Large intestine (tissue), 3 donors: Measurements from ENCODE around the gene NLK. TPM values are rescaled to one million over a fixed set of nuclear protein-coding genes. Genes with fewer than 3 reads are reported as not detected.

Source experiments
- DNase-seq, 2 donors: peaks; one replicate each; pipeline versions ENCODE4 v3.0.0 to v3.0.0-alpha.2; 2013
- H3K27ac ChIP-seq: one replicate; pipeline ENCODE4 v1.5.1; 2013; ENCODE audit warnings: low read length
- H3K27me3 ChIP-seq: 2 replicates; pipeline ENCODE4 v1.6.1; 2013; ENCODE audit warnings: low read length; ENCODE audit not compliant: control insufficient read depth, insufficient read depth
- H3K36me3 ChIP-seq: 2 replicates; pipeline ENCODE4 v1.6.1; 2013; ENCODE audit warnings: low read length; ENCODE audit not compliant: control insufficient read depth, insufficient read depth
- H3K4me1 ChIP-seq: one replicate; pipeline ENCODE4 v1.6.1; 2013; ENCODE audit warnings: low read length; ENCODE audit not compliant: control insufficient read depth, insufficient read depth
- H3K4me3 ChIP-seq: one replicate; pipeline ENCODE4 v1.5.1; 2013; ENCODE audit warnings: low read length
- H3K9me3 ChIP-seq: one replicate; pipeline ENCODE4 v1.6.1; 2013; ENCODE audit warnings: mild to moderate bottlenecking, low read depth, low read length, moderate library complexity; ENCODE audit not compliant: control insufficient read depth
- WGBS: methylation state at CpG from one replicate; pipeline ENCODE4 v1.1.5; 2013; ENCODE audit warnings: low lambda C conversion rate; ENCODE audit not compliant: insufficient coverage; 5-methylcytosine and 5-hydroxymethylcytosine counted together
- polyA plus RNA-seq: library from polyadenylated mRNA; unstranded; fragments of 120-200 nt; gene quantifications from one replicate; pipeline ENCODE4 v1.2.1, GENCODE V29; 2013

Gene NLK
- polyA plus RNA-seq, 1 donor: 13.9 TPM

- H3K36me3 ChIP-seq: no peaks in the 10 kb centered on the region
- no peak overlapping the region for H3K4me3 ChIP-seq
- H3K9me3 ChIP-seq: no peaks in the 10 kb centered on the region
- H3K27ac ChIP-seq: no peak overlapping the region
- no peaks in the 10 kb centered on the region for H3K27me3 ChIP-seq
- peaks cover 10% of the 10 kb centered on the region for H3K4me1 ChIP-seq
- WGBS: 63% methylated on average over 1 of the region's 4 CpGs
- no peak for DNase-seq
Measured at GRCh38 chr17:28047806-28048205, 5.3 kb downstream of the NLK start.

DNA sequence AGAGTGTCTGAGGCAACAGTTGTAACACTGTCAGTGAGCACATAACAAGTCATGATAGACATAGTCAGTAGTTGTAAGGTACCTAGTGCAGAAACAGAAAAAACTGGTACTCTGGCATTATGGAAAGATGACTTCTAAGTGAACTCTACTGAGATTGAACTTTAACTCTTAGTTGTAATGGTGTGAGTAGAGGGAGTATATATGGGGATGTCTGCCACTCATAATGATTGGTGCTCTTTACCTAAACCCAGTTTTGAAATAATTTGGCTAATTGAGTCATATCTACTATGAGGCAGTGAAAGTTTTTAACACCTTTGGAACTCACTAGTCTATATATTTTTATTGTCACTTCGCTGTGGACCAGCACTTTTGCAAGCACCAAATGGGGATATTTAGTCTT, 6.6 kb downstream of the NLK start:
- no peak overlapping the region for H3K4me3 ChIP-seq
- no peaks in the 10 kb centered on the region for H3K27me3 ChIP-seq
- no peak overlapping the region for H3K27ac ChIP-seq
- no peaks in the 10 kb centered on the region for H3K9me3 ChIP-seq
- H3K36me3 ChIP-seq: no peaks in the 10 kb centered on the region
- no peak for DNase-seq
- WGBS: no CpG with 5 or more reads among the region's 1 CpG
- H3K4me1 ChIP-seq: peaks cover 5% of the 10 kb centered on the region

GRCh38 chr17:28053044-28053670, 10.7 kb downstream of the NLK start:
- Histone ChIP-seq H3K4me3 (no peak overlapping the region), H3K27me3 (no peaks in the 10 kb centered on the region), H3K4me1 (no peaks in the 10 kb centered on the region), H3K9me3 (no peaks in the 10 kb centered on the region), H3K27ac (no peak overlapping the region), H3K36me3 (no peaks in the 10 kb centered on the region)
- 50% methylated on average over 1 of the region's 3 CpGs for WGBS
- no peak for DNase-seq

DNA sequence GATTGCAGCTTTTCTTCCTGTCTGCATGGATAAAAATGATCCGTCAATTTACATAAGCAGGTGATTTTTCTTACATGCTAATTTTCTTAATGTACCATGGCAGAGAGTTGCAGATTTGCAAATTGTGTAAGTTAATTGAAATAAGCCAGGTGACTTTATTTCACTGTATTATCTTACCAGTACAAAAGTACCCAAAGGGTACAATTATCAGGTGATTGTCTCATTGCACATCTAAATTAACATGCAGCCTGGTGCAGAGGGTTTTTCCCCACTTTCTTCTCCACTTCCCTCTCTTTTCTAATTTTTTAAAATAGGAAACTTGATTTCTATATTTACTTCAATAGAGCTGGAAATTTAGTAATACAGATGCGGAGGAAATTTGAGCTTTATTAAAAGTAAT, 11.2 kb downstream of the NLK start:
- no peak for DNase-seq
- no peaks in the 10 kb centered on the region for H3K9me3 ChIP-seq
- no peaks in the 10 kb centered on the region for H3K27me3 ChIP-seq
- H3K27ac ChIP-seq: no peak overlapping the region
- no peak overlapping the region for H3K4me3 ChIP-seq
- no peaks in the 10 kb centered on the region for H3K4me1 ChIP-seq
- H3K36me3 ChIP-seq: no peaks in the 10 kb centered on the region
- 100% methylated on average over 2 of the region's 2 CpGs for WGBS

- DNase-seq: no peak
- no peak overlapping the region for H3K4me3 ChIP-seq
- H3K36me3 ChIP-seq: no peaks in the 10 kb centered on the region
- WGBS: 29% methylated on average over 1 of the region's 2 CpGs
- H3K4me1 ChIP-seq: no peaks in the 10 kb centered on the region
- no peak overlapping the region for H3K27ac ChIP-seq
- no peaks in the 10 kb centered on the region for H3K9me3 ChIP-seq
- no peaks in the 10 kb centered on the region for H3K27me3 ChIP-seq
Measured at GRCh38 chr17:28055546-28056275, 13.2 kb downstream of the NLK start.

GRCh38 chr17:28056276-28056620, 13.8 kb downstream of the NLK start:
- no peak overlapping the region for H3K4me3 ChIP-seq
- H3K36me3 ChIP-seq: no peaks in the 10 kb centered on the region
- no peak overlapping the region for H3K27ac ChIP-seq
- no peaks in the 10 kb centered on the region for H3K9me3 ChIP-seq
- no peaks in the 10 kb centered on the region for H3K27me3 ChIP-seq
- no peak for DNase-seq
- no peaks in the 10 kb centered on the region for H3K4me1 ChIP-seq
- WGBS: 100% methylated on average over 1 of the region's 3 CpGs

DNA sequence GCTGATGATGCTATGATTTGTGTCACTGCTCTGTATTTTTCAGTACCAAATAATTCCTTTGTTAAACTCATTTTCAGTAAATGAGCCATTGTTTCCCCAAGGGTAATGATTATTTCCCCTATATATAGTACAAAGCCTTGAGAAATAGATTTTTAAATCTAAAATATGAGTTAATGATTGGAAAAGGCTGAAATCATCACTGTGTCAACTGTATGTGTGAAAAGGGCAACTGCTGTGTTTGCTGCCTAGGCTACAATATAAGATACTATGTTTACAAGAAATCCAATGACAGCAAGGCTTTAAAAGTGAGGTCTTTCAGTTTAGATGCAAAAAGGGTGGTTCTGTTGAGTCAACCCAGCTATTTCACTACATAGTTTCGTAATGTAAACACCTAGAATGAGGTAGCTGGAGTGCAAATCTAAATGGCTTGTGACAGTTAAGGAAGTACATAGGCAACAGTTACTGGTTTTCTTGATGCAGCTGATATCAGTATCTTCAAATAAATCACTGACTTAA, 15.3 kb downstream of the NLK start:
- Histone ChIP-seq H3K4me3 (no peak overlapping the region), H3K36me3 (no peaks in the 10 kb centered on the region), H3K9me3 (no peaks in the 10 kb centered on the region), H3K4me1 (no peaks in the 10 kb centered on the region), H3K27me3 (no peaks in the 10 kb centered on the region), H3K27ac (no peak overlapping the region)
- peak in 1 of 2 donors; percentile 40 for DNase-seq
- 60% methylated on average over 1 of the region's 1 CpG for WGBS

DNA sequence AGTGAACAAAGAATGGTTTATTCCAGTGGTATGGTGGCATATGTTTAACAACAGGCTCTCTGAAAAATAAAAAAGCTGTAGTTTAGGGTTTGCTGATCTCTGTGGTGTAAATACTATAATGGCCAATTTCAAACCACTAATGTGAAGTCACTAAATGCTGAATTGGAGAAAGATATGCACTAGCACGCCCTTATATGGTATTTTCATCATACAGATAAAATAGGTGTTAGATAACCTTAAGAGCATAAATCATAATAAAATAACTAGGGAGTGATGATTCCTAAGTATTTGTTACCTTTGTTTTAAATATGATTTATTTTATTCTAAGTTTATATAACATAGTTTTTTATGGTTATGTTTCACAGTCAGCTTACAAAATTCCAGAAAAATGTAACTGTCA, 17.2 kb downstream of the NLK start:
- no peaks in the 10 kb centered on the region for H3K36me3 ChIP-seq
- H3K4me1 ChIP-seq: no peaks in the 10 kb centered on the region

DNA sequence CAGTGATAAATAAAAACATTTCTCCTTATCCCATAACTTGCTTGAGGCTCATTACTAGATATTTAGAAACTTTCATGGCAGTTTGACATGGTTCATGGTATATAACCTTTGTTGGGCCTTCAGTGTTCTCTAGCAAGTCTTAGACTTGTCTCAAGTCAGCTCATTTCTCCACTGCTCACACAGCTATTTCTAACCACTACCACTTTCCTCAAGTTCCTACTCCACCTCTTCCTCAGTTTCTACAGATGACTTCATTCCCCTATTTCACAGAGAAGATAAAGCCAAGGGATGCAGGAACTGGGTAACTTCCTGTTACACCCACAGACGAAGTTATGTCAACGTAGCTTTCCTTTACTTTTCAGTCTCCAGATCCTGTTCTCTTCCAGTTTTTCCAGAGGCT, 23.2 kb downstream of the NLK start:
- H3K36me3 ChIP-seq: no peaks in the 10 kb centered on the region
- WGBS: 90% methylated on average over 2 of the region's 2 CpGs
- no peaks in the 10 kb centered on the region for H3K27me3 ChIP-seq
- DNase-seq: no peak
- H3K9me3 ChIP-seq: no peaks in the 10 kb centered on the region
- H3K4me3 ChIP-seq: no peak overlapping the region
- no peak overlapping the region for H3K27ac ChIP-seq
- H3K4me1 ChIP-seq: no peaks in the 10 kb centered on the region

More for the DNA sequence above, 17.2 kb downstream of the NLK start:
- no peak overlapping the region for H3K4me3 ChIP-seq
- WGBS: no CpG with 5 or more reads among the region's 1 CpG
- H3K9me3 ChIP-seq: no peaks in the 10 kb centered on the region
- DNase-seq: no peak
- H3K27ac ChIP-seq: no peak overlapping the region
- no peaks in the 10 kb centered on the region for H3K27me3 ChIP-seq

- H3K36me3 ChIP-seq: peaks cover 3% of the 10 kb centered on the region
- DNase-seq: no peak
- H3K27ac ChIP-seq: no peak overlapping the region
- H3K9me3 ChIP-seq: peaks cover 4% of the 10 kb centered on the region
- H3K4me1 ChIP-seq: no peaks in the 10 kb centered on the region
- WGBS: 100% methylated on average over 1 of the region's 1 CpG
- no peak overlapping the region for H3K4me3 ChIP-seq
- no peaks in the 10 kb centered on the region for H3K27me3 ChIP-seq
Measured at GRCh38 chr17:28069061-28069460, 26.6 kb downstream of the NLK start.

GRCh38 chr17:28071179-28071578, 28.7 kb downstream of the NLK start:
- Histone ChIP-seq H3K27me3 (no peaks in the 10 kb centered on the region), H3K36me3 (peaks cover 3% of the 10 kb centered on the region), H3K4me1 (no peaks in the 10 kb centered on the region), H3K4me3 (no peak overlapping the region), H3K9me3 (peaks cover 4% of the 10 kb centered on the region), H3K27ac (no peak overlapping the region)
- DNase-seq: no peak
- WGBS: 100% methylated on average over 1 of the region's 1 CpG
